HepG2 (cell line): ENCODE measurements around the gene FER1L5. TPM values are rescaled to one million over a fixed set of nuclear protein-coding genes. Genes with fewer than 3 reads are reported as not detected.
A peak's percentile ranks its signal among the peaks of the same experiment; 100 is the strongest.

Experiments used
- ATF5 ChIP-seq: sonication (generic); formaldehyde crosslinking; IDR thresholded peaks from 2 replicates; pipeline ENCODE4 v1.4.0; 2020; ENCODE audit warnings: mild to moderate bottlenecking, low read depth, missing genetic modification reagents
- ATF6 ChIP-seq: sonication (generic); formaldehyde crosslinking; conservative IDR thresholded peaks from 2 replicates; pipeline ENCODE4 v1.4.0; 2020; ENCODE audit warnings: missing genetic modification reagents
- KLF15 ChIP-seq: sonication (generic); formaldehyde crosslinking; IDR thresholded peaks from 2 replicates; pipeline ENCODE4 v1.8.1; 2023; ENCODE audit warnings: borderline replicate concordance, mild to moderate bottlenecking, inconsistent platforms, missing genetic modification reagents, mixed read lengths
- MTA1 ChIP-seq: sonication (generic); formaldehyde crosslinking; IDR thresholded peaks from 2 replicates; pipeline ENCODE4 v1.4.0; 2020; ENCODE audit warnings: missing genetic modification reagents, mild to moderate bottlenecking, borderline replicate concordance
- NCOA1 ChIP-seq: sonication (generic); formaldehyde crosslinking; IDR thresholded peaks from 2 replicates; pipeline ENCODE4 v1.9.0; 2021; ENCODE audit warnings: missing genetic modification reagents
- NONO ChIP-seq, 2 experiments: fragments of 450-650 bp in 1 of 2; sonication (generic) in 1 of 2; formaldehyde crosslinking in 1 of 2; IDR thresholded peaks in 1 of 2; conservative IDR thresholded peaks in 1 of 2; 2 replicates each; pipeline versions ENCODE4 v1.6.1 to v1.8.0; 2017 to 2022; ENCODE audit warnings: mild to moderate bottlenecking in 1 of 2, missing genetic modification reagents in 1 of 2, moderate library complexity in 1 of 2
- REPIN1 ChIP-seq: sonication (generic); formaldehyde crosslinking; IDR thresholded peaks from 2 replicates; pipeline ENCODE4 v1.8.0; 2022; ENCODE audit warnings: missing genetic modification reagents, low read depth, mild to moderate bottlenecking, borderline replicate concordance
- SALL1 ChIP-seq: sonication (generic); formaldehyde crosslinking; IDR thresholded peaks from 2 replicates; pipeline ENCODE4 v1.8.0; 2022; ENCODE audit warnings: mild to moderate bottlenecking, missing genetic modification reagents
- ZNF296 ChIP-seq: sonication (generic); formaldehyde crosslinking; conservative IDR thresholded peaks from 2 replicates; pipeline ENCODE4 v1.5.0; 2020; ENCODE audit warnings: mild to moderate bottlenecking, missing genetic modification reagents
- ZNF329 ChIP-seq: sonication (generic); formaldehyde crosslinking; IDR thresholded peaks from 2 replicates; pipeline ENCODE4 v1.9.0; 2021; ENCODE audit warnings: low read depth, mild to moderate bottlenecking, missing genetic modification reagents
- ZNF407 ChIP-seq: sonication (generic); formaldehyde crosslinking; IDR thresholded peaks from one replicate; pipeline ENCODE4 v1.5.1; 2020; ENCODE audit warnings: mild to moderate bottlenecking, missing genetic modification reagents; ENCODE audit errors: not compliant biosample characterization
- ZNF747 ChIP-seq: sonication (generic); formaldehyde crosslinking; IDR thresholded peaks from 2 replicates; pipeline ENCODE4 v1.8.1; 2023; ENCODE audit warnings: missing genetic modification reagents, mild to moderate bottlenecking, borderline replicate concordance
- polyA plus RNA-seq, 8 experiments: library from polyadenylated mRNA; depleted of rRNA in 3 of 8; stranded (reverse) in 7 of 8; unstranded in 1 of 8; fragments of >200 nt; fragmentation: Illumina TruSeq in 4 of 8; extraction: Trizol in 4 of 8; gene quantifications; 2 replicates each; pipeline versions ENCODE4 v1.2.1 to v1.2.3, GENCODE V29; 2011 to 2016; ENCODE audit warnings: low read depth in 4 of 8, missing spikeins in 1 of 8, mixed read lengths in 1 of 8; ENCODE audit not compliant: insufficient read depth in 1 of 8
- total RNA-seq, 5 experiments: library from RNA; depleted of rRNA; stranded (reverse); fragments of >200 nt; fragmentation: Illumina TruSeq; extraction: Trizol; gene quantifications; 2 replicates each; pipeline ENCODE4 v1.2.3, GENCODE V29; 2016; ENCODE audit warnings: low read depth in 1 of 5
- TF ChIP-seq, protein P1 (sequence below): sonication (generic); formaldehyde crosslinking; IDR thresholded peaks from 2 replicates; pipeline ENCODE4 v1.4.0; 2020; ENCODE audit warnings: missing genetic modification reagents

Gene FER1L5
- total and polyA plus RNA-seq, 2 of the 13 experiments (the other 11 are each of a cell fraction or from before 2014, with no cell fraction given): 0.02 to 0.08 TPM

DNA sequence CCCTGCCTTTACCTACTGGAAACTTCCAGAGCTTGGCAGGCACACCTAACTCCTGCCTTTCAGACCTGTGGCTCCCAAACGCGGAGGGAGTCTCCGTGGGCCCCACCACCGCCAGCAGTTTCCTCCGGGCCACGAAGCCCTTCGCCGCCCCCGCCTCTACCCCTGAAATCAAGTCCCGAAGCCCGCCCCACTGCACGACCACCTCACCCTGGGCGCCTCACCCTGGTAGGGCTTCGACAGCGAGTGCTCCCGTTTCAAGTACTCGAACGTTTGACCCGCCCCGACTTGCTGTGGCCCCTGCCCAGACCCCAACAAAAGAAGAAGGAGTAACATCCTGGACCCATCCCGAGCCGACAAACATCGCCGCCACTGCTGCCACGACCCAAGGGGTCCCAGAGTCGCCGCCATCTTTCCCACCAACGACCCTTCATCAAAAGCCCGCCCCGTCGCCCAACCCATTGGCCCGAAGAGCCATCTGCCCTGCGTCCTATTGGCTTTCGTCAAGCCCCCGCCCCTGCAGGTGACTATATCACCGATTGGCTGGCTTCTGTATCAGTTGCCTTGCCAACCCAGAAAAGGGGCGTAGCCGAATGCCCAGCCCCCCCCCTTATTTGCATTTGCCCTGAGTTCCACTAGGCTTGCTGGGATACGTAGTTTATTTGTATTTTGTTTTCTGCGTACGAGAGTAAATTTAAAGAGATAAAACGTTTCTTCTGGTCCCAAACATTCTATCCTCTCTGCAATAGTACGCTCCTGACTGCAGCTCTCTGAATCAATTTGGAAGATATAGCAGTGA is 97.3 kb downstream of the FER1L5 start, which contains the start of gene LMAN2L (continued):
- TF ChIP-seq ZNF407 (CRISPR knock-in tag) (no peak), NCOA1 (no peak), NONO (IDR thresholded peaks at IDR 0.05) (no peak), NONO (CRISPR knock-in tag; conservative IDR thresholded peaks at IDR 0.05) (peak; percentile 74), ZNF747 (CRISPR knock-in tag) (no peak), SALL1 (CRISPR knock-in tag) (peak; percentile 66), KLF15 (CRISPR knock-in tag) (no peak; the same call in 1 of the 2 replicates), REPIN1 (peak; percentile 61; the same call in 1 of the 2 replicates), ATF5 (CRISPR knock-in tag) (peak; percentile 72; the same call in 1 of the 2 replicates), ATF6 (no peak), MTA1 (peak; percentile 91; the same call in 1 of the 2 replicates), ZNF296 (CRISPR knock-in tag) (peak; percentile 85; the same call in 1 of the 2 replicates), ZNF329 (CRISPR knock-in tag) (no peak)
- TF ChIP-seq, protein P1, sequence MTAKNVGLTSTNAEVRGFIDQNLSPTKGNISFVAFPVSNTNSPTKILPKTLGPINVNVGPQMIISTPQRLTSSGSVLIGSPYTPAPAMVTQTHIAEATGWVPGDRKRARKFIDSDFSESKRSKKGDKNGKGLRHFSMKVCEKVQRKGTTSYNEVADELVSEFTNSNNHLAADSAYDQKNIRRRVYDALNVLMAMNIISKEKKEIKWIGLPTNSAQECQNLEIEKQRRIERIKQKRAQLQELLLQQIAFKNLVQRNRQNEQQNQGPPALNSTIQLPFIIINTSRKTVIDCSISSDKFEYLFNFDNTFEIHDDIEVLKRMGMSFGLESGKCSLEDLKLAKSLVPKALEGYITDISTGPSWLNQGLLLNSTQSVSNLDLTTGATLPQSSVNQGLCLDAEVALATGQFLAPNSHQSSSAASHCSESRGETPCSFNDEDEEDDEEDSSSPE (CRISPR knock-in tag): no peak
